GDM1 (cell line): ENCODE results near the gene HOMER1.

Experiments used
- DNase-seq: peaks from one replicate; lab custom pipeline; 2025; lab: John Stamatoyannopoulos, UW

The HOMER1 gene

DNA sequence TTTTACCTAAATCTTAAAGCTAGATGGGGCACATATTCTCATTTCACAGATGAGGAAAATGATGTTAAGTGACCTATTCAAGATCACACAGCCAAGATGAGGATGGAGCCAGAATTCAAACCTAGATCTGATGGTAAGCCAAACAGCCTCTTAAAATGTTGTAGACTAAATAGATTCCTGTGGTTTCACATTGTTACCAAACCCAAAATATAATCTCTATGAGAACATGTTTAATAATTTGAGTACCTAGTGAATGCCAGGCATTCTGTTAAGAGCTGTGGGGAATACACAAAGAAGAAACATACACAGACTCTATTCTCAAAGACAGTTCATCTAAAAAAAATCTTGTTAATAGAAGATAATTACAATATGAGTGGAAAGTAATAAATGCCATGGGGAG is 25.2 kb downstream of the HOMER1 start:
- DNase-seq: no peak

DNA sequence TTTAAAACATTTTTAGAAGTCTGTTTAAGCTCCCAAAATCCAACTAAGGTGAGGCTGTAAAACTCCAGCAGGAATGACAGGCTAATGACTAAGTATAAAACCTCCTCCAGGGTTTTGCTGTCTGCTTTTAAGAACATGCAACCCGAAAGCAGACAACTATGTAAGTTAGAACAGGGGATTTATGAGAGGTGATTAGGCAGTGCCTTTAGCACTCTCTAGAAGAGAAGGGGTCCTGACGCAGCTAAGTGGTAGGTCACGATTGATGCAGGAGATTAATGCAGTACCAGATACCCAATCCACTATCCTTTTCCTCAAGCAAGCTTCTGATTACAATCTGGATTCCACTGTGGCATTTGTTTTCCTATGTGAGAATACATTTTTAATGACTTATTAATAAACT is 25.9 kb downstream of the HOMER1 start:
- no peak for DNase-seq

DNA sequence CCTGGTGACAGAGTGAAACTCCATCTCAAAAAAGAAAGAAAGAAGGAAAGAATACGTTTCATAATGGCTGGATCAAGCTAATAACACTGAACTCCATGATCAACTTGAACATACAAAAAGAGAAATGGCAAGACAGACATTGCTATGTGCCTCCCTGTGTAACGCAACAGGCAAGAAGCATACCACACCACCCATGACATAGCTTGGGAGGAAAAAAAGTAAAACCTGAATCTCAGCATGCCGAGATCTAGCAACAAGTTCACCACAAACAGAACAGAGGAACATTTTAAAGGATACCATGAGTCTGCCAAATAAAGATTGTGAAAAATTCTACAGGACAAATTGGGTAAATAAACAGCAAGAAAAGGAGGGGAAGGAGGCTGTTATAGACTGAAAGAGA is 26.7 kb downstream of the HOMER1 start:
- no peak for DNase-seq

DNA sequence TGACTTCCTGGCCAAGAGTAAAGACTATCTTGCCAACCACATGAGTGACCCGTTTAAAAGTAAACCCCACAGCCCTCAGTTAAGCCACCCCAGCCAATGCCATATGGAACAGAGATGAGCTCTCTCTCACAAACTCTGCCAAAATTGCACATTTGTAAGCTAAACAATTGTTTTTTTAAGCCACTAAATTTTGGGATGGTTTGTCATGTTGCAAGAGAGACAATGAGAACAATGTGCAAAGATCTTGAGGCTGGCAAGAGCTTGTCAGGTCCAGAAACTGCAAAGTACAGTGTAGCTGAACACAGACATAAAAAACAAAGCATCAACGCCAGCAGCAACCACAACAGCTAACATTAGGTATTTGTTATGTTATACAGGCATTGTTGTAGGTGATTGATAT is 27.8 kb downstream of the HOMER1 start:
- DNase-seq: no peak

DNA sequence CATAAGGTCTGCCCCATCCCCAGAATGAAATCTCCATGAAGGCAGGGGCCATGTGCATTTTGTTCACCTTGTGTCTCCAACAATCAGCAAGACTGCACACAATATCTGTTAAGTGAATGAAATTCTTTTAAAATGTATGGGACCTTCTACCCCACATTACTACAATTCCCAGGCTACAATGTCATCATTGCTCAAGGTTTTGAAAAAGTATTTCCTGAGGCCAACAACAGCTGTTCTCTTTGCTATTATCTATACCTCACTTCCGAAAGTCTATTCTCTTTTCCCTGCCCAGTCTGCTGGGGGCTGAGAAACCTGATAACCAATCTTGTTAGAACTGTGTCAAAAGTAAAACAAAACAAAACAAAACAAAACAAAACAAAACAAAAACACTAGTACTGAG is 29.2 kb downstream of the HOMER1 start:
- DNase-seq: no peak

DNA sequence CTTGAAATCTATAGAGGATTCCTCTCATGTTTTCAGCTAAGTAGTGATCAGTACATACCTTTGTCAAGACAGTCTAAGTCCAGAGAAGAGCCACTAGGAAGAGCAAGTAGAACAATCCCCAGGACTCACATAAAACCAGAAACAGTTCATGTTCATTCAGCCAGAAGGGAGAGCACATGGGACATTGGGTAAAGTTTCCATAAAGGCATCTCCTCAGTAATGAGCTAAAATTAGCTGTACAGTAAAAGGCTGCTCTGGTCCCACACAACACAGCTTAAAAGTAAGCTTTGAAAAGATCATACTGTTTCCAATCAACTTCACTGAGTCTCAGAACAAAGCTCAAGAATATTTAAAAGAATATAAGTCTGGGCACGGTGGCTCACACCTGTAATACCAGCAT is 32.4 kb downstream of the HOMER1 start:
- no peak for DNase-seq

DNA sequence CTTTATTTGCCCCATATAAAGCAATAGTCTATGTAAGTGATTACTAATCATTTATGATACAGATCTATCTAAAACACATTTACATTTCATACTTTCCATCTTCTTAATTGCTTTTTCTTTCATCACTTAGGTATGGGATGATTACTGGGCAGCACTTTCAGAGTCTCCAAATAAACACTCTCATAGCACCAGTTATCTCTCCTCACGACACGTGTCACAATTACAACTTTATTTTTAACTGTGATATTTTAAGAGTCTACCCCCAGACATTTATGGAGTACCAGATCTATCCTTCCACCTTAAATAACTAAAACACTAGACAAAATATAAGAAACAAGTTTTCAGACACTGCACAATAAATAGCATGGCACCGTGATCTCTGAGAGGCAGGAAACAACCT is 32.9 kb downstream of the HOMER1 start:
- DNase-seq: no peak

DNA sequence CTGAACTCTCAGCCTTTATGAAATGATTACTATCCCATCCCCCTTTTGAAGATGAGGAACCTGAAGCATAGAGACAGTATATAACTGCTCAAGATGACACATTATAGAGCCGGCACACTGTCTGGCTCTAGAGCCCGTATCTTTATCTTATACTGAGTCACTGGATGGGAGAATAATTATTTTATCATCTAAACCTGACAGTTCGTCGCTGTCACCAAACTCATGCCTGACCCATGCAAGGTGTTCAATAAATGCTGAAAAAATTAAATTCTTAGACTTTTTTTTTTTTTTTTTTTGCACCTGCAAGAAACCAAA is 38.8 kb downstream of the HOMER1 start:
- no peak for DNase-seq

DNA sequence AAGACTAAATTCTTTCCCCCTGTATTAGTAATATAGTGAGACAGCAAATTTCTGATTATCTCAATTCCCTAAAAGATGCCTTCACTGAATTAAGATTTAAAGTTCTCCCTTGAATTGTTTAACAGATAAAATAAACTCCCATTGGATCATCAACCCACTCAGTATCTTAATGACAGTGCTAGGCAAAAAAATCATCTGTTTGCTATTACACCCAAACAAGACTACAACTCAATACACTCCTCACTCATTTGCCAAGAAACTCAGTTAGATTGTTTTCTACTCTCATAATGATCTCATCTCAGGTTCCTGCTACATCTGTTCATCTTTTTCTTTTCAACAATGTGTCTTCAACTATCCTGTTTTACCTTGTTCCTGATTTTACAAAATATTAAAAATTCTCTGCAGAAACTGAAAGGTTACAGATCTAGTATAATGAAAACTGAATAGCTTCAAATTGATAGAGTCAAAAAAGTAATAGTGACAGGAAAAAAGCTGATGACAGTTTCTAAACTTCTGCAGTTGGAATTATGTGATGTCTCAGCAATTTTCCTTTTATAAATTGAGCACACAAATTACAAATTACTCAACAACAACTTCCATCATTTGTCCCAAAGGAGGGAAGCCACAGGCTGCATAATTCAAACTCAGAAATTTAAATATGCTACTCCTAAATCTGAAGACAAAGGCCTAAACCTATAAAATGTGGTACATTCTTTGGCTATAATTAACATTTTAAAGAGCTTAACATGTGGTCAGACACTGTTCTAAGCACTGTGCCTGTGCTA is 39.4 kb downstream of the HOMER1 start:
- DNase-seq: no peak

DNA sequence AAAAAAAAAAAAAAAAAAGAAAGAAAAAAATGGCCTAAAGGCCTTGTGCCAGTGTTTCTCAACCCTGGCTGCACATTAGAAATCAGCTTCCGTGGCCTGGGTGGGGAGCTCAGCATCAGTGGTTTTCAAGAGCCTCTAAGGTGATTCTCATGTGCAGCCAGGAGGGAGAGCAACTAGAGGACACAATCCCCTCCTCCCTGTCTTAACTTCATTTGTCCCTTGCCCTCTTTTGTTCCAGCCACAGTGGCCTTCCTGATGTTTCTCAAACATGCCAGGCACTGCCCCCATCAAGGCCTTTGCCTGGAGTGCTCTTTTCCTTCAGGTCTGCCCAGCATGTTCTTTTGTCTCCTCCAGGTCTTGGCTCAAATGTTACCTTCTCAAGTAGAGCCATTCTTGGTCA is 42.4 kb downstream of the HOMER1 start:
- no peak for DNase-seq

DNA sequence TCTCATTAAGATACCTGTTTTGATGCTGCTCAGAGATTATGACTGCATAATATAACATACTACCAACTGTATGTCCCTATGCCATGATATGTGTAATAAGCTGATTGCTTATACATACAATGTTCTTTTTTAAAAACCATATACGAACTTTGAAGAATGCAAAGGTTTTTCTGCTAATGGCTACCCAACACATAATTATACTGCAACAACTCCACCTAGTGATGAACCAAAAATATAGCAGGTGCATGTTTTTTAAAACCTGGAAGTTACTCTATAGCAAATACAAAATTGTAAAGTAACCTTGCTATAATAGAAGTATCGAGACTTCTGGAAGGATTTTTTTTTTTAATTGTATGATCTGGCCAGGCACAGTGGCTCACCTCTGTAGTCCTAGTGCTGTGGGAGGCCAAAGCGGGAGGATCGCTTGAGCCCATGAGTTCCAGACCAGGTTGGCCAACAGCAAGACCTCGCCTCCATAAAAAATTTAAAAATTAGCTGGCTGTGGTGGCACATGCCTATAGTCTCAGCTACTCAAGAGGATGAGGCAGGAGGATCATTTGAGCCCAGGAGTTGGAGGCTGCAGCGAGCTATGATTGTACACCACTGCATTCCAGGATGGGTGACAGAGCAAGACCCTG is 49.1 kb downstream of the HOMER1 start:
- DNase-seq: no peak

DNA sequence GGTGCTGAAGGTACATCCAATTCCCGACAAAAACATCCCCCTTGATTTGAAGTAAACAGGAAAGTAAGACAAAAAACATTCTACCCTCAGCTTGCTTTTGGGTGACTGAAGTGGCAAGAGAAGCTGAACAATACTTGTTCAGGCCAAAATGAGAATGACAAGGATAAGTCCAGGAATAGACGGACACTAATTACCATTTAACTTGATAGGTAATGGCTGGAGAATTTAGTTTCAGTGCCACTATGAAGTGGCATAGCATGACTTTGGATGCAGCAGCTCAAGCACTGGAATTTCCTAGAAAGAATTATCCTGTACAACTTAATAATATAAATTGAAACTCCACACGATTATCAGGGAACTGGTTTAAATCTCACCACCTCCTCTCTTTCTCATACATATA is 49.7 kb downstream of the HOMER1 start:
- DNase-seq: no peak

DNA sequence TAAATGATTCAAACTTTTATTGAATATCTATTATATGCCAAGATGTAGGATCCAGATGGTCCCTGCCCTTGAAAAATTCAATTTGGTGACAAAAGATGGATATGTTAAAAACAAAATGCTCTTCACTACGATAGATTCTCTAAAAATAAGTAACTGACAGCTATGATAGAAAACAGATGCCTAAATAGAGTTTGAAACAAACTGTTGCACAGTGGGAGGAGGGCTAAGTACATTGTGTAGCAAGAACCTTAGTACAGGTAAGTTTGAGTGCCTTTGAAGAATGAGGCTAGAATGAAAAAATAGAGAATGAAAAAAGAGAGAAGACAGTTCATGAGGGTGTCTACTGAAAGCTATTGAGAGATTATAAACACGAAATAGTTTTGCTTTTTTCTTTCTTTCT is 54.3 kb downstream of the HOMER1 start:
- no peak for DNase-seq

DNA sequence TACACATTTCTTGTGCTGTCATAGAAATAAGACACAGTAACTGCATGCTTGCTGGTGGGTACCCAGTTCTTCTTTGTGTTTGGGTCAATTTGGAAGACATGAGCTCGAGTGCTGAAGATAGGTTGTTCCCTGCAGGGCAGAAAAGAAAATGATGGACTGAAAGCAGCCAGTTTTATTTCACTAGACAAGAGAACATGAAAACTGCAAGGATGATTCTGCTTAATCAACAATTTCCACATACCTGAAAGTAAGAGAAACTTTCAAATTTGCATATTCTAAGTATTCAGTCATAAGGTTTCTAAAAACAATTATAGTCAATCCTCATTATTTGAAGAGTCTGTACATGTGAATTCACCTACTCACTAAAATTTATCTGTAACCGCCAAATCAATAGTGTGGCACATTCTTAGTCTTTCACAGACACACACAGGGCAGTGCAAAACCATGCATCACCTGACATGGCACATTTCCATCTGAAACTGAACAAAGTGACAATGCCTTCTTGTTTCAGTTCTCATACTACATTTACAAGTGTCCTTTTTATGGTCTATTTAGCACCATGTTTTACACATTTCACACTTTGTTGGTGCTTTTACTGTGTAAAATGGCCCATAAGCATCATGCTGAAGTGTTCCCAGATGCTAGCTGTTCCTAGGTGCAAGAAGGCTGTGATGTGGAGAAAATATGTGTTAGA is 56.9 kb downstream of the HOMER1 start:
- no peak for DNase-seq

DNA sequence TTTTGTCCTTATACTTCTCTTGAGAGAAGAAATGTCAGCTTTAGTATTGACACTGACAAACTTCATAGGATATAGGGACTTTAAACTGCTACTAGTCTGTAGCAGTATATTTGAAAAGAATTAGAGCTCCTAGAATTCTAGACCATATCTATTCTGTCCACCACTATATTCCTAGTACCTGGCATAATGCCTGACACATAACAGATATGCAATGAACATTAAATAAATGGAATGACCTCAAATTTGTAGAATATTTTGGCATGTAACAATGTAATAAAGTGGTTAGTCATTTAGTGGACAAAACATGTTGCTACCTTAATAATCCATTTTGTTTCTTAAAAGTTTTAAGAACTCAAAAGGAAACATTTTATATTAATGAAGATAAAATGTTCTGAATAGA is 57.5 kb downstream of the HOMER1 start:
- DNase-seq: no peak

DNA sequence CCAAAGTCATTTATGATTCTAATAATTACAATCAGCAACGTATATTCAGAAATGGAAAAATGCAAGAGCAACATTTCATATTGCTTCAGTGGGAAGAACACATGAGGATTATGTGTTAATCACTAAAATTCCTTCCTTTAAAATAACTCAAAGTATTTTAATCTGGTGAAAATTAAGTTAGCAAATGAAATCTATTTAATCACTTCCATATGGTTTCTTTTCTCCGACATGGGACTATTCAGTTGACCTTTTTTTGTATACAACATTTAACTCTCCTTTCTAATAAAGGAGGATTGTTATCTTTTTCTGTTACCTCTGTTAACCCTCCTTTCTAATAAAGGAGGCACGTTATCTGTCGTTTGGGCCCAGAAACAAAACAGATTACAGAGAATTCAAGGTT is 59.9 kb downstream of the HOMER1 start:
- DNase-seq: no peak

DNA sequence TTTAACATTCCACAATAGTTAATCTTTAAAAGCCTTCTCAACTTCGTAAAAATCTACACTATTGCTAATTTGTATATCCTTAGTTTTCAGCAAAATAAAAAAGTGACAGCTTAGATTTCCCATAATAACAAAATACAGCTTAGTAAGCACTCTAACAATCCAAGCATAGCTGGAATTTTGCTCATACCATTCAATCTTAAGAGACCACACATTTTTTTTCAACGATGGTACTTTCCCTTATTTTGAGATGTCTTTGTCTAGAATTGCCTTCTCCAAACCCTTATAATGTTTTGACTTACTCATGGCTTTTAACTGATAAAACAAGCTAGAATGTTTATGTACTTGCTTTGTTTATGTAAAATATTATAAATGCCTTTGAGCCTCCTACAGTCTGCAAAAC is 65.6 kb downstream of the HOMER1 start:
- DNase-seq: no peak

DNA sequence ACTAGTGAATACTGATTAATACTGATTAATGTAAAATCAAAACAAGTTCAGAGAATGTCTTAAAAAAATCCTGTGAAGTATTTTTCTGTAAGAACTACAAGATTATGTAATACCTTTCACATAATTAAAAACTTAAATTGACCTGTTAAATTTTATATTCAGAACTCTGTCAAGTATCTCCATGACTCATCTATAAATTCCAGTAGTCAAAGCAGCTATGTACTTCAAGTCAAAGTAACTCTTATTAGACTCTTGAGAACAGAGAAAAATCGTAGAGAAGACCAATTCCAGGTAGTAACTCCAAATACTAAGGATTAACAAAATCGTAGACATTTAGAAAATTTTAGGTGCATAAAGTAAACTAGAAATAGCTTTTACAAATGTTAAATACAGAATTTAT is 77.1 kb downstream of the HOMER1 start:
- DNase-seq: no peak

DNA sequence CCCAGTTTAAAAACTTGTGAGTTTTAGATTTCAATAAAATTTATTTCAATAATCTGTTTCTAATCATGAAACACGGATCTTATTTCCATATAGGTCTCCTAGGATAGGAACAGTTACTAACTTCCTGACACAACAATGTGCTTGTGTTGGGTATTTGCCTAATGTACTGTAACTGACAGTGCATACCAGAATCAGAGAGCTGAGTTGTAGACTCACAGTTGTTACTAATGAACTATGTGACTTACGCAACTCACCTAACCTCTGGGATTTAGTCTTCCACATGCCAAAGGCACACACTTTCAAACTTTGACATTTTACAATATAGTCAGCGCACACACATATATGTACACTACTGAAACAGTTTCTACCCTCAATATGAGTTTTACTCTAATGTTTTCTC is 77.7 kb downstream of the HOMER1 start:
- DNase-seq: no peak

DNA sequence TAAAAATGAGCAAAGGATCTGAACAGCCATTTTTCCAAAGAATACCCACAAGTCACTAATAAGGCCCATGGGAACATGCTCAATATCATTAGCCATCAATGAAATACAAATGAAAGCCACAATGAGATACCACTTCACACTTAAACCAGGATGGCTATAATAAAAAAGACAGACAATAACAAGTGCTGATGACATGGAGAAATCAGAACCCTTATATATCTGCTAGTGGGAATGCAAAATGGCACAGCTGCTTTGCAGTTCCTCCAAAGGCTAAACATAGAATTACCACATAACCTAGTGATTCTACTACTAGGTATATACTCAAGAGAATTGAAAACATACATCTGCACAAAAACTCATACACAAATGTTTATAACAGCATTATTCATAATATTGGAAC is 83.7 kb downstream of the HOMER1 start:
- no peak for DNase-seq

DNA sequence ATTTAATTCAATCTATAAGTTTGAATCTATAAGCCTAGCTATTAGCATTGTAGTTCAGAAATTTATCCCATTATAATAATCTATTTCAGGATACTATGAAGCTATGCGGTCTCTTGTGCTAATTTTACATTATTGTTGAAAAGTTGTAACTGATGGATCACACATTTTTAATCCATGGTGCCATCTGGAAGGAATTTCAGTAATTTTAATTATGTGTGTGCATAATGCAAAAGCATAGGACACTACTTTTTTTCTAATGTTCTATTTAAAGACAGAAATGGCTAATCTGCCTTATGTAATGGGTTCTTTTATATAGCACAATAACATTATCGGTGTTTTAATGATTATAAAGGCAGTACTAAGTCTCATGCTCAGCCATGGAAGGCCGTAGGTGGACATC is 90.6 kb downstream of the HOMER1 start:
- no peak for DNase-seq

DNA sequence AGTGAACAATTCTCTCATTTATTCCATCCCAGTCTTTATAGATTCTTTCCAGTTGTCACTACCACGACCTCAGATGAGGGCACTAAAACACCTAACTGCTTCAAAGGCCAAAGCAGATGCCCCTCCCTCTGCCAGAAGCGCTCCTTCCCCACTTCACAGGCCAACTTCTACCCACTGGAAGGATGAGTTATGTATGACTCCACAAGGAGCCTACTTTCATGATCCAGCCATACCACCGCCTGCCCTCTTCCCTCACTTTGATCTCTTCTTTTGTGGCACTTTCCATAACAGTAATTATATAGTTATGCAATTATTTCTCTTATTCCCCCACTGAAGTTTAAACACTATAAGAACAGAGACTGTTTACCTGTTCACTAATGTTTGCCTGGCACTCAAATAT is 93.7 kb downstream of the HOMER1 start:
- no peak for DNase-seq

DNA sequence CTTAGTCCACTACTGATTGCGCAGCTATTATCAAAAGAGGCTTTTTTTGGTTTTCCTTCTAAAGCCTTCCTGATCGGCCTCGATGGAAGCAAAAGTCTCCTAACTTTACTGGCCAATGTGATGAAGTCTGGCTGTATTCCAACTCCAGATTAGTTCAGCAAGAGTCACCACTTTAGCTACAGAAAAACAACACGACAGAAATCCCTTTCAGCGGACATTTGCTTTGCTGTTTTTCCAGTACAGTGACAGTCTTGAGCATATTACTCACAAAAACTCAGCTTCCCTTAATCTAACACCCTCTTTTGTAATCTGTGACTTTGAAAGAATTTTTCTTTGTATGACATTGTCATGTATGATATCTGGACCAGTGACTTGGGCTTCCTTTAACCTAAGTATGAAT is 95.7 kb downstream of the HOMER1 start:
- DNase-seq: no peak

DNA sequence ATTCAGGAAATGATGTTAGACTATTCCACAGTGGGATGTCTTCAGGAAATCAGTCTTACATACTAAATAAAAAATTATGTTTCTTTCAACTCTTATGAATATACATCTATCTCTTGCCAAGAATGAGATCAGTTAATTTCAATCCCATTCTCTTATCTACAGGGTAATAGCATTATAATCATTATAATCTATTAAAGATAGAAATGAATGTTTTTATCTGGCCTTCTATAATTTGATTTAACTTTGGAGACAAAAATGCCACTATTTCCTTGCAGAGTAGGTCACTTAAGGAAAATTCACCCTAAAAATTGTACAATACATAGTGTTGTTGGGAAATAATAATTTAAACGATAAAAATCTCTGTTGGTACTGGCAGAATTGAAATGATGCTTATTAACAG is 96.4 kb downstream of the HOMER1 start:
- DNase-seq: no peak
